GM10266 (cell line): ENCODE measurements around the gene AGAP1.

Source experiments
- DNase-seq: peaks from one replicate; pipeline ENCODE4 v3.0.0; 2012; ENCODE audit errors: extremely low spot score
- CTCF ChIP-seq: IDR thresholded peaks from 2 replicates; pipeline ENCODE4 v1.5.1; 2012; ENCODE audit warnings: mild to moderate bottlenecking, low read depth; ENCODE audit not compliant: control insufficient read depth, insufficient read depth; ENCODE audit errors: missing control alignments

Gene AGAP1

GRCh38 chr2:235552671-235553070 lies 58.8 kb downstream of the AGAP1 start:
- DNase-seq = no peak
- TF ChIP-seq CTCF = no peak

GRCh38 chr2:235553291-235553690 lies 59.4 kb downstream of the AGAP1 start:
- TF ChIP-seq CTCF = no peak
- DNase-seq = no peak

- TF ChIP-seq CTCF = no peak
- DNase-seq = no peak
Measured at GRCh38 chr2:235553696-235554100, 59.9 kb downstream of the AGAP1 start.

GRCh38 chr2:235554385-235554784 lies 60.5 kb downstream of the AGAP1 start:
- DNase-seq = no peak
- no peak for TF ChIP-seq CTCF

- no peak for DNase-seq
- no peak for TF ChIP-seq CTCF
Measured at GRCh38 chr2:235554936-235555335, 61.1 kb downstream of the AGAP1 start.

GRCh38 chr2:235555371-235555770 lies 61.5 kb downstream of the AGAP1 start:
- DNase-seq = no peak
- no peak for TF ChIP-seq CTCF

- TF ChIP-seq CTCF = no peak
- DNase-seq = no peak
Measured at GRCh38 chr2:235556086-235556485, 62.2 kb downstream of the AGAP1 start.
